Neuronal stem cell (in vitro differentiated cells): ENCODE measurements around the gene TMEM121B.

Source experiments
- DNase-seq: peaks from one replicate; pipeline ENCODE4 v3.0.0-alpha.2; 2013; ENCODE audit warnings: low spot score
- H2AFZ ChIP-seq: one replicate; pipeline ENCODE4 v1.6.1; 2013; ENCODE audit warnings: mild to moderate bottlenecking, low read length, inconsistent platforms
- H2AK5ac ChIP-seq: 2 replicates; pipeline ENCODE4 v1.6.1; 2013; ENCODE audit warnings: low read depth, mild to moderate bottlenecking, inconsistent platforms, low read length, moderate library complexity, mixed read lengths
- H2BK120ac ChIP-seq: 2 replicates; pipeline ENCODE4 v1.6.1; 2013; ENCODE audit warnings: low read depth, mild to moderate bottlenecking, inconsistent platforms, low read length, moderate library complexity, mixed read lengths
- H2BK12ac ChIP-seq: one replicate; pipeline ENCODE4 v1.6.1; 2013; ENCODE audit warnings: low read length, inconsistent platforms
- H2BK15ac ChIP-seq: 2 replicates; pipeline ENCODE4 v1.6.1; 2013; ENCODE audit warnings: mild to moderate bottlenecking, low read length, inconsistent platforms, mixed read lengths
- H2BK5ac ChIP-seq: one replicate; pipeline ENCODE4 v1.6.1; 2013; ENCODE audit warnings: inconsistent platforms, mild to moderate bottlenecking, low read length, moderate library complexity
- H3K14ac ChIP-seq: one replicate; pipeline ENCODE4 v1.6.1; 2013; ENCODE audit warnings: low read length, inconsistent platforms
- H3K18ac ChIP-seq: 2 replicates; pipeline ENCODE4 v1.6.1; 2013; ENCODE audit warnings: low read length, inconsistent platforms
- H3K23ac ChIP-seq: 2 replicates; pipeline ENCODE4 v1.6.1; 2013; ENCODE audit warnings: low read depth, mild to moderate bottlenecking, mixed read lengths, low read length, inconsistent platforms; ENCODE audit not compliant: poor library complexity
- H3K27ac ChIP-seq: replicated peaks from 3 replicates; pipeline ENCODE4 v1.5.1; 2013; ENCODE audit warnings: low read length, inconsistent platforms
- H3K27me3 ChIP-seq, 3 experiments: 2 replicates each; pipeline ENCODE4 v1.6.1; 2013; ENCODE audit warnings: low read length in 3 of 3, mild to moderate bottlenecking in 2 of 3, inconsistent platforms in 1 of 3, low read depth in 1 of 3, mixed read lengths in 1 of 3, moderate library complexity in 1 of 3; ENCODE audit not compliant: control insufficient read depth in 3 of 3, insufficient read depth in 3 of 3
- H3K36me3 ChIP-seq, 2 donors: replicated peaks in 1 of 2; 2 replicates each; pipeline ENCODE4 v1.6.1; 2013; ENCODE audit warnings: low read length in 2 of 2; ENCODE audit not compliant: control insufficient read depth in 2 of 2, insufficient read depth in 2 of 2
- H3K4ac ChIP-seq: 2 replicates; pipeline ENCODE4 v1.6.1; 2013; ENCODE audit warnings: inconsistent platforms, mild to moderate bottlenecking, low read length, moderate library complexity
- H3K4me1 ChIP-seq, 2 donors: 1 replicate in 1 of 2; 2 replicates in 1 of 2; pipeline ENCODE4 v1.6.1; 2013; ENCODE audit warnings: low read length in 2 of 2, low read depth in 1 of 2; ENCODE audit not compliant: control insufficient read depth in 2 of 2, insufficient read depth in 1 of 2
- H3K4me2 ChIP-seq: one replicate; pipeline ENCODE4 v1.6.1; 2013; ENCODE audit warnings: mild to moderate bottlenecking, low read length, inconsistent platforms; ENCODE audit not compliant: insufficient read depth, poor library complexity, severe bottlenecking
- H3K4me3 ChIP-seq, 2 donors: 2 replicates each; pipeline ENCODE4 v1.5.1; 2013; ENCODE audit warnings: low read length in 2 of 2, mild to moderate bottlenecking in 2 of 2, inconsistent platforms in 1 of 2, moderate library complexity in 1 of 2
- H3K79me1 ChIP-seq: one replicate; pipeline ENCODE4 v1.6.1; 2013; ENCODE audit warnings: low read depth, mild to moderate bottlenecking, inconsistent platforms, low read length, moderate library complexity
- H3K9ac ChIP-seq: one replicate; pipeline ENCODE4 v1.6.1; 2013; ENCODE audit warnings: mild to moderate bottlenecking, low read depth, low read length, inconsistent platforms; ENCODE audit not compliant: poor library complexity
- H3K9me3 ChIP-seq, 2 donors: replicated peaks in 1 of 2; 2 replicates each; pipeline versions ENCODE3 to v1.6.1; 2013; ENCODE audit warnings: low read length in 2 of 2, mild to moderate bottlenecking in 2 of 2, inconsistent platforms in 1 of 2, low read depth in 1 of 2, mixed read lengths in 1 of 2, moderate library complexity in 1 of 2; ENCODE audit not compliant: control insufficient read depth in 2 of 2, insufficient read depth in 1 of 2
- H4K8ac ChIP-seq: one replicate; pipeline ENCODE4 v1.6.1; 2013; ENCODE audit warnings: low read depth, mild to moderate bottlenecking, inconsistent platforms, low read length, moderate library complexity
- H4K91ac ChIP-seq: one replicate; pipeline ENCODE4 v1.6.1; 2013; ENCODE audit warnings: low read length, low read depth, mild to moderate bottlenecking, inconsistent platforms; ENCODE audit not compliant: poor library complexity
- WGBS, 2 donors: extraction: QIAGEN DNeasy Blood & Tissue Kit; methylation state at CpG; one replicate each; pipeline ENCODE4 v1.1.7; 2013; ENCODE audit warnings: missing lambda C conversion rate in 2 of 2, mixed read lengths in 1 of 2; ENCODE audit not compliant: insufficient read length in 2 of 2, insufficient replicate concordance in 1 of 2; ENCODE audit errors: extremely low coverage in 2 of 2; 5-methylcytosine and 5-hydroxymethylcytosine counted together

Gene TMEM121B

DNA sequence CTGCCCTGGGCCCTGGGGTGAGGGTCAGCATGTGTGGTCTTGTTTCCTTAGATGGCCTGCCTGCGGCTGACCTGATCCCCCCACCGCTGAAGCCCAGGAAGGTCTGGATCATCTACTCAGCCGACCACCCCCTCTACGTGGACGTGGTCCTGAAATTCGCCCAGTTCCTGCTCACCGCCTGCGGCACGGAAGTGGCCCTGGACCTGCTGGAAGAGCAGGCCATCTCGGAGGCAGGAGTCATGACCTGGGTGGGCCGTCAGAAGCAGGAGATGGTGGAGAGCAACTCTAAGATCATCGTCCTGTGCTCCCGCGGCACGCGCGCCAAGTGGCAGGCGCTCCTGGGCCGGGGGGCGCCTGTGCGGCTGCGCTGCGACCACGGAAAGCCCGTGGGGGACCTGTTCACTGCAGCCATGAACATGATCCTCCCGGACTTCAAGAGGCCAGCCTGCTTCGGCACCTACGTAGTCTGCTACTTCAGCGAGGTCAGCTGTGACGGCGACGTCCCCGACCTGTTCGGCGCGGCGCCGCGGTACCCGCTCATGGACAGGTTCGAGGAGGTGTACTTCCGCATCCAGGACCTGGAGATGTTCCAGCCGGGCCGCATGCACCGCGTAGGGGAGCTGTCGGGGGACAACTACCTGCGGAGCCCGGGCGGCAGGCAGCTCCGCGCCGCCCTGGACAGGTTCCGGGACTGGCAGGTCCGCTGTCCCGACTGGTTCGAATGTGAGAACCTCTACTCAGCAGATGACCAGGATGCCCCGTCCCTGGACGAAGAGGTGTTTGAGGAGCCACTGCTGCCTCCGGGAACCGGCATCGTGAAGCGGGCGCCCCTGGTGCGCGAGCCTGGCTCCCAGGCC lies 12.7 kb downstream of the TMEM121B start:
- no peak overlapping the region for H3K27ac ChIP-seq
- no peak overlapping the region for H2BK15ac ChIP-seq
- no peak overlapping the region for H3K4me2 ChIP-seq
- no peak overlapping the region for H3K4me3 ChIP-seq
- no peaks in the 10 kb centered on the region for H3K4me1 ChIP-seq
- no peak overlapping the region for H3K9ac ChIP-seq
- no peak for DNase-seq
- H3K23ac ChIP-seq = peak overlapping the region; percentile 86
- no peak overlapping the region for H2AK5ac ChIP-seq
- no peak overlapping the region for H2BK12ac ChIP-seq
- H2BK120ac ChIP-seq = no peak overlapping the region
- H3K36me3 ChIP-seq = peaks cover 0 to 51% of the 10 kb centered on the region in 2 donors
- no CpG with 5 or more reads among the region's 66 CpGs for WGBS, 2 donors
- H4K8ac ChIP-seq = no peak overlapping the region
- H3K27me3 ChIP-seq = no peaks in the 10 kb centered on the region
- peak overlapping the region; percentile 57 for H2BK5ac ChIP-seq
- H2AFZ ChIP-seq = no peak overlapping the region
- no peak overlapping the region for H4K91ac ChIP-seq
- no peak overlapping the region for H3K4ac ChIP-seq
- H3K9me3 ChIP-seq = no peaks in the 10 kb centered on the region
- no peaks in the 10 kb centered on the region for H3K79me1 ChIP-seq
- no peak overlapping the region for H3K18ac ChIP-seq
- H3K14ac ChIP-seq = no peak overlapping the region

DNA sequence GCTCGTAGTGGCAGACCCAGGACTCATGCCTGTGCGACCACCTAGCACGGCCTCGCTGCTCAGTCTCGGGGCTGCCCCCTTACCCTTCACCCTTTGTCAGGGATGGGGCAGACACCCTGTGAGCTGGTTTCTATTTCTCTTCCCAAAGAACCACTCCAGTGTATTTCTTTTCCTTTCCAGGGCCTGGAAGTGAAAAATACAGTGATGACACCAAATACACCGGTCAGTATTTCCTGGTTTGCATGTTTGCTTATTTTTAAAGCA lies 13.7 kb downstream of the TMEM121B start:
- H3K18ac ChIP-seq = no peak overlapping the region
- no peaks in the 10 kb centered on the region for H3K27me3 ChIP-seq
- no peak overlapping the region for H2BK120ac ChIP-seq
- no peak for DNase-seq
- H3K23ac ChIP-seq = no peak overlapping the region
- H2AFZ ChIP-seq = no peak overlapping the region
- H3K4me1 ChIP-seq = no peaks in the 10 kb centered on the region
- no peak overlapping the region for H2BK5ac ChIP-seq
- no peak overlapping the region for H2AK5ac ChIP-seq
- no peaks in the 10 kb centered on the region for H3K79me1 ChIP-seq
- H2BK15ac ChIP-seq = no peak overlapping the region
- H3K4ac ChIP-seq = no peak overlapping the region
- H3K9ac ChIP-seq = no peak overlapping the region
- H3K4me2 ChIP-seq = no peak overlapping the region
- no peak overlapping the region for H3K4me3 ChIP-seq
- H3K27ac ChIP-seq = no peak overlapping the region
- H4K8ac ChIP-seq = no peak overlapping the region
- H4K91ac ChIP-seq = no peak overlapping the region
- no peaks in the 10 kb centered on the region for H3K9me3 ChIP-seq
- peaks cover 0 to 59% of the 10 kb centered on the region in 2 donors for H3K36me3 ChIP-seq
- WGBS, 2 donors = no CpG with 5 or more reads among the region's 6 CpGs
- no peak overlapping the region for H3K14ac ChIP-seq
- H2BK12ac ChIP-seq = no peak overlapping the region

GRCh38 chr22:17106785-17107546 lies 14.2 kb downstream of the TMEM121B start:
- H4K8ac ChIP-seq = no peak overlapping the region
- no peaks in the 10 kb centered on the region for H3K4me1 ChIP-seq
- no peak overlapping the region for H3K4ac ChIP-seq
- no peak overlapping the region for H3K4me3 ChIP-seq
- H3K36me3 ChIP-seq = peaks cover 0 to 65% of the 10 kb centered on the region in 2 donors
- DNase-seq = no peak
- no peak overlapping the region for H3K23ac ChIP-seq
- no peaks in the 10 kb centered on the region for H3K79me1 ChIP-seq
- no CpG with 5 or more reads among the region's 15 CpGs for WGBS, 2 donors
- no peaks in the 10 kb centered on the region for H3K27me3 ChIP-seq
- H4K91ac ChIP-seq = no peak overlapping the region
- H3K4me2 ChIP-seq = no peak overlapping the region
- H2BK12ac ChIP-seq = no peak overlapping the region
- no peak overlapping the region for H2AK5ac ChIP-seq
- no peak overlapping the region for H2AFZ ChIP-seq
- H3K27ac ChIP-seq = no peak overlapping the region
- H3K18ac ChIP-seq = no peak overlapping the region
- H2BK15ac ChIP-seq = no peak overlapping the region
- H2BK120ac ChIP-seq = no peak overlapping the region
- H2BK5ac ChIP-seq = no peak overlapping the region
- no peaks in the 10 kb centered on the region for H3K9me3 ChIP-seq
- H3K14ac ChIP-seq = no peak overlapping the region
- no peak overlapping the region for H3K9ac ChIP-seq

DNA sequence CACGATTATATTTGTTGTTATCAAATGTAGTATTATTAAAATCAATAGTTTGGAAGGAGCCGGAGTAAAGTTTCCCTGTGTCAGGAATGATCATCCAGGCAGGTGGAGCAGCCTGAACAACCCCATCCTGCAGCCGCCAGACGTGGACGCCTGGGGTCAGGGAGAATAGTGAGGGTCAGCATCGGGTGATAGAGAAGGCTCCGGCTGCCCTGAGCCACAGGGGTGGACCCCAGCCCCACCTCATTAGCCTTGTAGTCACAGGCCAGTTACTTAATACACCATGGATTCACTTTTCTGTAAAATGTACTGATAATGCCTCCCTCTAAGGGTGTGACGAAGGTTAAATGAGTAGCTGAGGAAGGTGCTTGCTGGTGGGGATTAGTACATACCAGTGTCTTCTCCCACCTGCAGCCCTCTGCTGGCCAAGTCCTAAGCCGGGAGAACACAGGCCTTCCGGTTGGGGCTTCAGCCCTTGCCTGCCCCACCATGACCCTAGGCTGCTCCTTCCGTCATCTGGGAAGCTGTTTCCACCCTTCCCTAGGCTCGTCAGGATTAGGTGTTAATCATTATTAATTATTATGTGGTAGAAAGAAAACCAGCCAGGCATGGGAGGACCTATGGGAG lies 14.9 kb downstream of the TMEM121B start:
- H3K79me1 ChIP-seq = no peaks in the 10 kb centered on the region
- H2BK12ac ChIP-seq = no peak overlapping the region
- no CpG with 5 or more reads among the region's 12 CpGs for WGBS, 2 donors
- H2BK15ac ChIP-seq = no peak overlapping the region
- no peak overlapping the region for H2AK5ac ChIP-seq
- H3K27ac ChIP-seq = no peak overlapping the region
- no peak overlapping the region for H2AFZ ChIP-seq
- no peak overlapping the region for H3K9ac ChIP-seq
- no peak overlapping the region for H3K14ac ChIP-seq
- no peak overlapping the region for H3K4ac ChIP-seq
- H4K8ac ChIP-seq = no peak overlapping the region
- H3K27me3 ChIP-seq = no peaks in the 10 kb centered on the region
- H2BK5ac ChIP-seq = no peak overlapping the region
- H3K9me3 ChIP-seq = no peaks in the 10 kb centered on the region
- no peak overlapping the region for H4K91ac ChIP-seq
- DNase-seq = no peak
- no peak overlapping the region for H3K4me3 ChIP-seq
- no peak overlapping the region for H3K23ac ChIP-seq
- H3K36me3 ChIP-seq = peaks cover 0 to 72% of the 10 kb centered on the region in 2 donors
- no peak overlapping the region for H3K4me2 ChIP-seq
- H3K18ac ChIP-seq = no peak overlapping the region
- H3K4me1 ChIP-seq = no peaks in the 10 kb centered on the region
- no peak overlapping the region for H2BK120ac ChIP-seq
